CD4-positive, alpha-beta T cell (primary cell): ENCODE data around the gene PIP5K1B. TPM values are rescaled to one million over a fixed set of nuclear protein-coding genes. Genes with fewer than 3 reads are reported as not detected.

Experiments used
- ATAC-seq: fragments of 200-7000 bp; cut with Tn5 transposase; one replicate; pipeline ENCODE4 v1.10.0; 2022; ENCODE audit warnings: mild to moderate bottlenecking; ENCODE audit not compliant: poor library complexity
- CTCF ChIA-PET: fragments of 350-600 bp; sonication (Branson Sonifier 250); formaldehyde crosslinking; loops from one replicate; lab custom pipeline; 2021; ENCODE audit warnings: antibody characterized with exemption, inconsistent platforms; lab: Charles Lee
- POLR2A ChIA-PET: fragments of 350-600 bp; sonication (Branson Sonifier 250); formaldehyde crosslinking; loops from one replicate; lab custom pipeline; 2021; ENCODE audit warnings: antibody characterized with exemption, inconsistent platforms; lab: Charles Lee
- DNase-seq, 14 experiments: peaks; one replicate each; pipeline ENCODE4 v3.0.0-alpha.2; 2013 to 2020; ENCODE audit warnings: mixed read lengths in 2 of 14
- H3K27ac ChIP-seq, 2 donors: one replicate each; pipeline versions ENCODE4 v1.5.1 to v1.7.0; 2013; ENCODE audit warnings: low read length in 2 of 2, low read depth in 1 of 2, mild to moderate bottlenecking in 1 of 2
- H3K27me3 ChIP-seq, 2 experiments: 1 replicate in 1 of 2; 2 replicates in 1 of 2; pipeline versions ENCODE4 v1.6.1 to v1.7.0; 2013; ENCODE audit warnings: low read length in 2 of 2, control low read depth in 1 of 2, mild to moderate bottlenecking in 1 of 2, moderate library complexity in 1 of 2; ENCODE audit not compliant: insufficient read depth in 2 of 2, control insufficient read depth in 1 of 2
- H3K36me3 ChIP-seq: one replicate; pipeline ENCODE4 v1.6.1; 2013; ENCODE audit warnings: low read length, control low read depth; ENCODE audit not compliant: insufficient read depth
- H3K4me1 ChIP-seq: one replicate; pipeline ENCODE4 v1.6.1; 2013; ENCODE audit warnings: low read length, control low read depth; ENCODE audit not compliant: insufficient read depth
- H3K4me3 ChIP-seq: one replicate; pipeline ENCODE4 v1.5.1; 2013; ENCODE audit warnings: mild to moderate bottlenecking, low read length, moderate library complexity
- H3K9me3 ChIP-seq, 2 experiments: 1 replicate in 1 of 2; 2 replicates in 1 of 2; pipeline versions ENCODE4 v1.6.1 to v1.7.0; 2013; ENCODE audit warnings: low read length in 2 of 2, mild to moderate bottlenecking in 2 of 2, control low read depth in 1 of 2, moderate library complexity in 1 of 2; ENCODE audit not compliant: control insufficient read depth in 1 of 2, insufficient read depth in 1 of 2
- H3K27ac Mint-ChIP-seq: one replicate; pipeline ENCODE4 v1.8.0; 2020; ENCODE audit warnings: mixed read lengths
- H3K27me3 Mint-ChIP-seq: one replicate; pipeline ENCODE4 v1.8.0; 2021; ENCODE audit warnings: mixed read lengths
- H3K36me3 Mint-ChIP-seq: one replicate; pipeline ENCODE4 v1.8.0; 2021; ENCODE audit warnings: low read depth, mixed read lengths
- H3K4me1 Mint-ChIP-seq: one replicate; pipeline ENCODE4 v1.8.0; 2021; ENCODE audit warnings: low read depth, mixed read lengths
- H3K4me3 Mint-ChIP-seq: one replicate; pipeline ENCODE4 v1.8.0; 2020; ENCODE audit warnings: mild to moderate bottlenecking, mixed read lengths
- H3K9me3 Mint-ChIP-seq: one replicate; pipeline ENCODE4 v1.8.0; 2020; ENCODE audit warnings: mixed read lengths
- intact Hi-C, 2 experiments: fragments of 100-400 bp; cut with DNase I in 1 of 2; cut with micrococcal nuclease in 1 of 2; formaldehyde crosslinking; loops; one replicate each; pipeline versions ENCODE4 v1.15.1 to v1.9.0; 2023 to 2025; cut with DNase I, micrococcal nuclease
- total RNA-seq, 174 experiments: library from RNA in 2 of 174; stranded (reverse) in 2 of 174; gene quantifications; one replicate each; pipeline ENCODE4 v1.2.3 and lab custom pipeline; 2021 to 2026
- TF ChIP-seq, protein P1 (sequence below): fragments of 200-600 bp; IDR thresholded peaks from one replicate; pipeline ENCODE4 v1.8.0; 2022; ENCODE audit warnings: antibody characterized with exemption, mild to moderate bottlenecking

Gene PIP5K1B
- total RNA-seq, 2 experiments from 2014 or later = not detected

DNA sequence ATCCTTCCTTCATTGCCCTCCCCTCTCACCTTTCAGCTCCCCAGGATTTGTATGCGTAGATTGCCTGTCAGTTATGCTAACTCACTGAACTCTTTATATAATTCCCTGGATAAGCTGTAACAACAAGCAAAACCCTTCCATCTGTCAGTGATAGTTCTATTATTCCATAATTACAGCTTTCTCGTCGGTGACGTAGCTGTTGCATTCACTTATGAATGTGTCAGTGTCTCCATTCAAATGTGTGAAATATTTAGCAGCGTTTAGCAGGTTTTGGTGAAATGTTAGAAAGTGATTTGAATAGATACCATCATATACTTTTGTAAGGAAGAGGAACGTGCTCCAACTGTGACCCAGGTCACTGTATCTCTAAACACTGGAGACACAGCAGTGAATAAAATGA is 45.2 kb downstream of the PIP5K1B start:
- intact Hi-C loops = no loop called here
- CTCF ChIA-PET = no interaction called here

DNA sequence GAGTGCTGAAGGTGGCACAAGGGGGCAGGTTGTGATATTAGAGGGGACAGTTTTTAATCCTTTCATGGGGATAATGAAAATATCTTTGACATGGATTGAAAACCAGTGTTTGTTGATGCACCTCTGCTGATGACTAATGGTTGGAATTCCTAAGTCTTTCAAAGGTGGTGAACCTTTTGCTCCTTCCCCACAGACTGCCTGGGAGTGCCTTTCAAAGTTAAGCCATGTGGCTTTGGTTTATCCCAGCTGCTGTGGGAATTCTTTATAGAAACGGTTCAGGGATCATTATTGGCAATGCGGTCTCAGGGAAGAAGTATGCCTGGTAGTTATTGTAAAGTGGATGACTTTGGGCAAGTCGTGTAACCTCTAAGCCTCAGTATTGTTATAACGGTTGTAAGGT is 45.7 kb downstream of the PIP5K1B start:
- POLR2A ChIA-PET = interaction anchor here (0.8 kb wide), 1 partner anchor 37 kb away, joined by 3 read pairs; no protein-coding TSS in a partner anchor
- Histone ChIP-seq H3K4me3 (no peak overlapping the region), H3K27me3 (peaks cover 0 to 2% of the 10 kb centered on the region in 2 experiments), H3K27ac (no peak overlapping the region), H3K36me3 (no peaks in the 10 kb centered on the region), H3K9me3 (no peaks in the 10 kb centered on the region), H3K4me1 (no peaks in the 10 kb centered on the region)
- peaks cover 13% of the 10 kb centered on the region for H3K27me3 Mint-ChIP-seq
- H3K27ac Mint-ChIP-seq = no peak overlapping the region
- H3K9me3 Mint-ChIP-seq = no peaks in the 10 kb centered on the region
- ATAC-seq (no peak), DNase-seq (no peak)
- no peak overlapping the region for H3K4me3 Mint-ChIP-seq
- intact Hi-C loops = no loop called here
- CTCF ChIA-PET = no interaction called here
- H3K36me3 Mint-ChIP-seq = no peaks in the 10 kb centered on the region
- TF ChIP-seq, protein P1, sequence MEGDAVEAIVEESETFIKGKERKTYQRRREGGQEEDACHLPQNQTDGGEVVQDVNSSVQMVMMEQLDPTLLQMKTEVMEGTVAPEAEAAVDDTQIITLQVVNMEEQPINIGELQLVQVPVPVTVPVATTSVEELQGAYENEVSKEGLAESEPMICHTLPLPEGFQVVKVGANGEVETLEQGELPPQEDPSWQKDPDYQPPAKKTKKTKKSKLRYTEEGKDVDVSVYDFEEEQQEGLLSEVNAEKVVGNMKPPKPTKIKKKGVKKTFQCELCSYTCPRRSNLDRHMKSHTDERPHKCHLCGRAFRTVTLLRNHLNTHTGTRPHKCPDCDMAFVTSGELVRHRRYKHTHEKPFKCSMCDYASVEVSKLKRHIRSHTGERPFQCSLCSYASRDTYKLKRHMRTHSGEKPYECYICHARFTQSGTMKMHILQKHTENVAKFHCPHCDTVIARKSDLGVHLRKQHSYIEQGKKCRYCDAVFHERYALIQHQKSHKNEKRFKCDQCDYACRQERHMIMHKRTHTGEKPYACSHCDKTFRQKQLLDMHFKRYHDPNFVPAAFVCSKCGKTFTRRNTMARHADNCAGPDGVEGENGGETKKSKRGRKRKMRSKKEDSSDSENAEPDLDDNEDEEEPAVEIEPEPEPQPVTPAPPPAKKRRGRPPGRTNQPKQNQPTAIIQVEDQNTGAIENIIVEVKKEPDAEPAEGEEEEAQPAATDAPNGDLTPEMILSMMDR = no peak
- H3K4me1 Mint-ChIP-seq = no peaks in the 10 kb centered on the region

More for the DNA sequence above, 45.2 kb downstream of the PIP5K1B start:
- DNase-seq (no peak), ATAC-seq (no peak)
- H3K9me3 ChIP-seq = no peaks in the 10 kb centered on the region
- POLR2A ChIA-PET = no interaction called here
- H3K4me1 Mint-ChIP-seq = no peaks in the 10 kb centered on the region
- no peak overlapping the region for H3K4me3 Mint-ChIP-seq
- H3K36me3 Mint-ChIP-seq = no peaks in the 10 kb centered on the region
- H3K36me3 ChIP-seq = no peaks in the 10 kb centered on the region
- TF ChIP-seq, protein P1 = no peak
- no peaks in the 10 kb centered on the region for H3K27me3 ChIP-seq
- no peaks in the 10 kb centered on the region for H3K4me1 ChIP-seq
- H3K9me3 Mint-ChIP-seq = no peaks in the 10 kb centered on the region
- no peak overlapping the region for H3K4me3 ChIP-seq
- H3K27ac Mint-ChIP-seq = no peak overlapping the region
- no peak overlapping the region for H3K27ac ChIP-seq
- peaks cover 7% of the 10 kb centered on the region for H3K27me3 Mint-ChIP-seq

DNA sequence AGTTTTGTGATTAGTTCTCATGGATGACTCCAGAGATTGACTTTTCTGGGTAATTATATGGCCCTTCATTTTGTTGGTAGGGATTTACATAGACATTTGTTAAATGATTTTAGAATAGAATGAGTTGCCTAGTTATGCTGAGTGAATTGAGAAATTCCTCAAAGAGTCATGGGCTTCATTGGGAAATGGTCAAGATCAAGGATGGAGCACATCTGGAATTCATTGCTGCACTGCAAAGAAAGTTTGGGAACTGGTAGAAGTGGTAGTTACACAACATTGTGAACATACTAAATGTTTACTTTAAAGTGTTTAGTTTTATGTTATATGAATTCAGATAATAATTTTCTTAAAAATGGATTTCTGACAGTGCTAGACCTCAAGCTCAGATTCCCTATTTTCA is 46.5 kb downstream of the PIP5K1B start:
- Mint-ChIP-seq H3K9me3 (no peaks in the 10 kb centered on the region), H3K27me3 (peaks cover 13% of the 10 kb centered on the region), H3K4me1 (no peaks in the 10 kb centered on the region), H3K4me3 (no peak overlapping the region), H3K36me3 (no peaks in the 10 kb centered on the region), H3K27ac (no peak overlapping the region)
- Histone ChIP-seq H3K9me3 (no peaks in the 10 kb centered on the region), H3K4me3 (no peak overlapping the region), H3K27ac (no peak overlapping the region), H3K36me3 (no peaks in the 10 kb centered on the region), H3K4me1 (no peaks in the 10 kb centered on the region), H3K27me3 (peaks cover 0 to 5% of the 10 kb centered on the region in 2 experiments)
- TF ChIP-seq, protein P1 = no peak
- ChIA-PET POLR2A (interaction anchor here (0.8 kb wide), 1 partner anchor 38 kb away, joined by 3 read pairs; no protein-coding TSS in a partner anchor), CTCF (no interaction called here)
- intact Hi-C loops = no loop called here
- DNase-seq (no peak), ATAC-seq (no peak)
